Right lung (tissue), 5 donors: ENCODE results near the gene MYL12B. TPM values are rescaled to one million over a fixed set of nuclear protein-coding genes. Genes with fewer than 3 reads are reported as not detected.

Experiments used
- DNase-seq, 2 donors: peaks; one replicate each; pipeline ENCODE4 v3.0.0-alpha.2; 2013
- polyA plus RNA-seq, 5 donors: library from polyadenylated mRNA; unstranded; fragments of 120-200 nt; gene quantifications; one replicate each; pipeline versions ENCODE4 v1.2.1 to v1.2.3, GENCODE V29; 2013; ENCODE audit warnings: inconsistent platforms in 1 of 5, low replicate concordance in 1 of 5; ENCODE audit not compliant: insufficient read length in 5 of 5, insufficient read depth in 1 of 5

The MYL12B gene
- polyA plus RNA-seq, 5 donors: 406 to 530 (median 439) TPM

- DNase-seq: no peak
Observed at GRCh38 chr18:3233433-3234168, 28.3 kb upstream of the MYL12B start.

- DNase-seq: no peak
Observed at GRCh38 chr18:3234457-3234856, 27.5 kb upstream of the MYL12B start.

GRCh38 chr18:3235846-3236245 is 26.1 kb upstream of the MYL12B start:
- no peak for DNase-seq

- no peak for DNase-seq
Observed at GRCh38 chr18:3236470-3236869, 25.5 kb upstream of the MYL12B start.

- no peak for DNase-seq
Observed at GRCh38 chr18:3238742-3239141, 23.2 kb upstream of the MYL12B start.

- DNase-seq: no peak
Observed at GRCh38 chr18:3245185-3245564, 16.8 kb upstream of the MYL12B start.

GRCh38 chr18:3245853-3246634 is 15.9 kb upstream of the MYL12B start:
- DNase-seq: peak; percentile 81 to 86

GRCh38 chr18:3246635-3247239 is 15.2 kb upstream of the MYL12B start:
- DNase-seq: no peak

GRCh38 chr18:3247240-3248061 is 14.5 kb upstream of the MYL12B start, which contains the start of gene MYL12A:
Gene MYL12A (plus strand): TSS chr18:3247801. CDS start chr18:3253248, 5,447 bp downstream.
- peak; percentile 98 for DNase-seq

GRCh38 chr18:3248062-3248657 is 13.8 kb upstream of the MYL12B start:
- peak; percentile 82 to 83 for DNase-seq

GRCh38 chr18:3248658-3249359 is 13.1 kb upstream of the MYL12B start:
- peak; percentile 39 to 46 for DNase-seq

GRCh38 chr18:3250237-3251107 is 11.5 kb upstream of the MYL12B start:
- DNase-seq: no peak

GRCh38 chr18:3251249-3251962 is 10.5 kb upstream of the MYL12B start:
- no peak for DNase-seq

- DNase-seq: no peak
Observed at GRCh38 chr18:3251963-3252277, 10.0 kb upstream of the MYL12B start.

- DNase-seq: no peak
Observed at GRCh38 chr18:3252843-3253242, 9.1 kb upstream of the MYL12B start.

GRCh38 chr18:3254725-3255124 is 7.2 kb upstream of the MYL12B start:
- no peak for DNase-seq

GRCh38 chr18:3255611-3256165 is 6.2 kb upstream of the MYL12B start:
- no peak for DNase-seq

GRCh38 chr18:3256693-3257626 is 5.0 kb upstream of the MYL12B start:
- DNase-seq: no peak
